HCT116 (cell line): ENCODE data around the gene GPX7.

Source experiments
- FOSL1 ChIP-seq: IDR thresholded peaks from 2 replicates; pipeline ENCODE4 v1.6.1; 2012; ENCODE audit warnings: low read depth
- SRF ChIP-seq: IDR thresholded peaks from 2 replicates; pipeline ENCODE4 v1.6.1; 2012; ENCODE audit warnings: low read depth
- TF ChIP-seq, protein P1 (sequence below): IDR thresholded peaks from 2 replicates; pipeline ENCODE4 v1.6.1; 2012
- TF ChIP-seq, protein P2 (sequence below), 3 experiments: fragments of 200-600 bp in 1 of 3; sonication (generic) in 1 of 3; IDR thresholded peaks in 2 of 3; conservative IDR thresholded peaks in 1 of 3; 2 replicates each; pipeline ENCODE4 v1.5.1; 2012 to 2017; ENCODE audit warnings: low read depth in 2 of 3, low read length in 2 of 3, antibody characterized with exemption in 1 of 3, borderline replicate concordance in 1 of 3, control low read depth in 1 of 3, mild to moderate bottlenecking in 1 of 3, mixed read lengths in 1 of 3, mixed run types in 1 of 3, moderate library complexity in 1 of 3; ENCODE audit not compliant: insufficient read depth in 1 of 3
- TF ChIP-seq, protein P3 (sequence below): IDR thresholded peaks from 2 replicates; pipeline ENCODE4 v1.6.1; 2012; ENCODE audit warnings: low read depth

DNA sequence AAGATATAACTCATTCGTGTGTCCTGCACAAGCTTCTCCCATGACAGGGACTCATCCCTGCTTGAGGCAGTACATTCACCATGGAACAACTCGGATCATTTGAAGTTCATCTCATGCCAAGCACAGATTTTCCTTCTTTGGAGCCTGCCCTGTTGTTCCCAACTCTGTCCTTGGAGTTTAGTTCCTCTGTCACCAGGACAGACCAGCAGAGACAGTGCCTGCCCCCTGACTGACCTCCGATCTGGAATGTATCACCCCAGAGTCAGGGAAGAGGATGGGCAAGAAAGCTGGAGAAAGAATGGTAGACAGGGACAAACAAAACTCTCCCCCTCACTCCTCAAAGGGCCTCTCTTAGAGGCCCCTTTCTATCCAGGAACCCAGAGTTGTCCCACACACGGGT is 35.8 kb downstream of the GPX7 start:
- TF ChIP-seq, protein P1, sequence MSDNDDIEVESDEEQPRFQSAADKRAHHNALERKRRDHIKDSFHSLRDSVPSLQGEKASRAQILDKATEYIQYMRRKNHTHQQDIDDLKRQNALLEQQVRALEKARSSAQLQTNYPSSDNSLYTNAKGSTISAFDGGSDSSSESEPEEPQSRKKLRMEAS = no peak
- no peak for TF ChIP-seq SRF
- TF ChIP-seq, protein P2, sequence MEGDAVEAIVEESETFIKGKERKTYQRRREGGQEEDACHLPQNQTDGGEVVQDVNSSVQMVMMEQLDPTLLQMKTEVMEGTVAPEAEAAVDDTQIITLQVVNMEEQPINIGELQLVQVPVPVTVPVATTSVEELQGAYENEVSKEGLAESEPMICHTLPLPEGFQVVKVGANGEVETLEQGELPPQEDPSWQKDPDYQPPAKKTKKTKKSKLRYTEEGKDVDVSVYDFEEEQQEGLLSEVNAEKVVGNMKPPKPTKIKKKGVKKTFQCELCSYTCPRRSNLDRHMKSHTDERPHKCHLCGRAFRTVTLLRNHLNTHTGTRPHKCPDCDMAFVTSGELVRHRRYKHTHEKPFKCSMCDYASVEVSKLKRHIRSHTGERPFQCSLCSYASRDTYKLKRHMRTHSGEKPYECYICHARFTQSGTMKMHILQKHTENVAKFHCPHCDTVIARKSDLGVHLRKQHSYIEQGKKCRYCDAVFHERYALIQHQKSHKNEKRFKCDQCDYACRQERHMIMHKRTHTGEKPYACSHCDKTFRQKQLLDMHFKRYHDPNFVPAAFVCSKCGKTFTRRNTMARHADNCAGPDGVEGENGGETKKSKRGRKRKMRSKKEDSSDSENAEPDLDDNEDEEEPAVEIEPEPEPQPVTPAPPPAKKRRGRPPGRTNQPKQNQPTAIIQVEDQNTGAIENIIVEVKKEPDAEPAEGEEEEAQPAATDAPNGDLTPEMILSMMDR (IDR thresholded peaks at IDR 0.05 in 2 of 3, conservative IDR thresholded peaks at IDR 0.05 in 1 of 3; ENCODE audit: borderline replicate concordance in 1 of 3, insufficient read depth in 1 of 3, low read depth in 2 of 3, low read length in 2 of 3) = no peak
- TF ChIP-seq, protein P3, sequence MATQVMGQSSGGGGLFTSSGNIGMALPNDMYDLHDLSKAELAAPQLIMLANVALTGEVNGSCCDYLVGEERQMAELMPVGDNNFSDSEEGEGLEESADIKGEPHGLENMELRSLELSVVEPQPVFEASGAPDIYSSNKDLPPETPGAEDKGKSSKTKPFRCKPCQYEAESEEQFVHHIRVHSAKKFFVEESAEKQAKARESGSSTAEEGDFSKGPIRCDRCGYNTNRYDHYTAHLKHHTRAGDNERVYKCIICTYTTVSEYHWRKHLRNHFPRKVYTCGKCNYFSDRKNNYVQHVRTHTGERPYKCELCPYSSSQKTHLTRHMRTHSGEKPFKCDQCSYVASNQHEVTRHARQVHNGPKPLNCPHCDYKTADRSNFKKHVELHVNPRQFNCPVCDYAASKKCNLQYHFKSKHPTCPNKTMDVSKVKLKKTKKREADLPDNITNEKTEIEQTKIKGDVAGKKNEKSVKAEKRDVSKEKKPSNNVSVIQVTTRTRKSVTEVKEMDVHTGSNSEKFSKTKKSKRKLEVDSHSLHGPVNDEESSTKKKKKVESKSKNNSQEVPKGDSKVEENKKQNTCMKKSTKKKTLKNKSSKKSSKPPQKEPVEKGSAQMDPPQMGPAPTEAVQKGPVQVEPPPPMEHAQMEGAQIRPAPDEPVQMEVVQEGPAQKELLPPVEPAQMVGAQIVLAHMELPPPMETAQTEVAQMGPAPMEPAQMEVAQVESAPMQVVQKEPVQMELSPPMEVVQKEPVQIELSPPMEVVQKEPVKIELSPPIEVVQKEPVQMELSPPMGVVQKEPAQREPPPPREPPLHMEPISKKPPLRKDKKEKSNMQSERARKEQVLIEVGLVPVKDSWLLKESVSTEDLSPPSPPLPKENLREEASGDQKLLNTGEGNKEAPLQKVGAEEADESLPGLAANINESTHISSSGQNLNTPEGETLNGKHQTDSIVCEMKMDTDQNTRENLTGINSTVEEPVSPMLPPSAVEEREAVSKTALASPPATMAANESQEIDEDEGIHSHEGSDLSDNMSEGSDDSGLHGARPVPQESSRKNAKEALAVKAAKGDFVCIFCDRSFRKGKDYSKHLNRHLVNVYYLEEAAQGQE = no peak
- TF ChIP-seq FOSL1 = no peak
